Measurements from ENCODE around the gene IL32. TPM values are rescaled to one million over a fixed set of nuclear protein-coding genes. Genes with fewer than 3 reads are reported as not detected.
A peak's percentile ranks its signal among the peaks of the same experiment; 100 is the strongest.

IL32 gene
- total and polyA plus RNA-seq, 2 donors (not counting 1 experiment from before 2014, with no cell fraction given), result 2.0 to 2.3 TPM

- CTCF ChIA-PET, result interaction anchor here (0.8 to 6.9 kb wide), 5 partner anchors 11 to 36 kb away, joined by 3 to 61 read pairs (median 8); no protein-coding TSS in a partner anchor
These were observed 43.2 kb upstream of the IL32 start for GRCh38 chr16:3022208-3022683.

More at GRCh38 chr16:3022208-3022683, 43.2 kb upstream of the IL32 start:
- H3K4me2 ChIP-seq (replicated peaks; ENCODE audit: low read depth, low read length, poor library complexity, severe bottlenecking), result peak overlapping the region; percentile 90
- peaks cover 0 to 15% (median 6%) of the 10 kb centered on the region in 4 experiments for H3K27me3 ChIP-seq (replicated peaks in 1 of 4; ENCODE audit: control extremely low read depth in 1 of 4, control insufficient read depth in 3 of 4, insufficient read depth in 4 of 4, low read length in 3 of 4)
- ATAC-seq (ENCODE audit: low read depth) (no peak), DNase-seq (no peak)
- H3K79me2 ChIP-seq (ENCODE audit: control insufficient read depth, insufficient read depth, low read length), result peaks cover 15% of the 10 kb centered on the region
- peaks cover 20% of the 10 kb centered on the region for H4K20me1 ChIP-seq (ENCODE audit: control insufficient read depth, insufficient read depth, low read length, poor library complexity, severe bottlenecking)
- peak overlapping the region; percentile 99 for H3K27ac Mint-ChIP-seq
- H3K9ac ChIP-seq (ENCODE audit: low read length), result no peak overlapping the region
- no peak overlapping the region for H2AFZ ChIP-seq (ENCODE audit: insufficient read depth, low read depth, low read length, poor library complexity, severe bottlenecking)
- no peak overlapping the region for H3K27ac ChIP-seq (ENCODE audit: low read length in 2 of 2)
- peaks cover under 1% of the 10 kb centered on the region for H3K27me3 Mint-ChIP-seq
- peak overlapping the region; percentile 97 for H3K4me3 Mint-ChIP-seq
- H3K9me3 ChIP-seq (ENCODE audit: control extremely low read depth in 1 of 3, control insufficient read depth in 2 of 3, insufficient read depth in 1 of 3, low read length in 2 of 3), result peaks cover 0 to under 1% (median 0%) of the 10 kb centered on the region in 3 donors
- no peak overlapping the region for H3K4me3 ChIP-seq (ENCODE audit: control extremely low read depth in 1 of 5, extremely low read depth in 1 of 5, insufficient read depth in 1 of 5, low read depth in 2 of 5, low read length in 4 of 5)
- POLR2A ChIA-PET, result interaction anchor here (2.1 kb wide), 1 partner anchor 18 kb away, joined by 9 read pairs; no protein-coding TSS in a partner anchor
- H3K4me1 Mint-ChIP-seq, result peaks cover 45% of the 10 kb centered on the region
- TF ChIP-seq CTCF (IDR thresholded peaks at IDR 0.05) (no peak), EZH2 (IDR thresholded peaks at IDR 0.05; ENCODE audit: borderline replicate concordance, insufficient read depth, low read depth, low read length, poor library complexity, severe bottlenecking) (no peak)
- 0% methylated on average over 1 of the region's 8 CpGs for WGBS (ENCODE audit: insufficient coverage)
- intact Hi-C loops (cut with micrococcal nuclease), result loop anchor here (5.0 to 10.0 kb wide), 6 partner anchors 55 to 1717 kb away; partner anchors contain the start of genes PAQR4, SRRM2, UBE2I and ZNF174
- peaks cover 0 to 18% of the 10 kb centered on the region in 2 experiments for H3K36me3 ChIP-seq (replicated peaks in 1 of 2; ENCODE audit: control extremely low read depth in 1 of 2, control insufficient read depth in 1 of 2, extremely low read depth in 1 of 2, insufficient read depth in 2 of 2, low read length in 1 of 2)
- H3K4me1 ChIP-seq (ENCODE audit: control insufficient read depth in 2 of 2, insufficient read depth in 2 of 2, low read length in 2 of 2), result peaks cover 37 to 54% of the 10 kb centered on the region in 2 donors
- H3K9me3 Mint-ChIP-seq (ENCODE audit: insufficient read depth), result no peaks in the 10 kb centered on the region
